HG03175 (cell line): Measurements from ENCODE around the gene C1orf167.

Experiments
- ATAC-seq: cut with Tn5 transposase; IDR thresholded peaks from one replicate; pipeline ENCODE4 v1.9.1; 2021; ENCODE audit warnings: mild to moderate bottlenecking, moderate library complexity; ENCODE audit not compliant: unreplicated experiment

The C1orf167 gene

DNA sequence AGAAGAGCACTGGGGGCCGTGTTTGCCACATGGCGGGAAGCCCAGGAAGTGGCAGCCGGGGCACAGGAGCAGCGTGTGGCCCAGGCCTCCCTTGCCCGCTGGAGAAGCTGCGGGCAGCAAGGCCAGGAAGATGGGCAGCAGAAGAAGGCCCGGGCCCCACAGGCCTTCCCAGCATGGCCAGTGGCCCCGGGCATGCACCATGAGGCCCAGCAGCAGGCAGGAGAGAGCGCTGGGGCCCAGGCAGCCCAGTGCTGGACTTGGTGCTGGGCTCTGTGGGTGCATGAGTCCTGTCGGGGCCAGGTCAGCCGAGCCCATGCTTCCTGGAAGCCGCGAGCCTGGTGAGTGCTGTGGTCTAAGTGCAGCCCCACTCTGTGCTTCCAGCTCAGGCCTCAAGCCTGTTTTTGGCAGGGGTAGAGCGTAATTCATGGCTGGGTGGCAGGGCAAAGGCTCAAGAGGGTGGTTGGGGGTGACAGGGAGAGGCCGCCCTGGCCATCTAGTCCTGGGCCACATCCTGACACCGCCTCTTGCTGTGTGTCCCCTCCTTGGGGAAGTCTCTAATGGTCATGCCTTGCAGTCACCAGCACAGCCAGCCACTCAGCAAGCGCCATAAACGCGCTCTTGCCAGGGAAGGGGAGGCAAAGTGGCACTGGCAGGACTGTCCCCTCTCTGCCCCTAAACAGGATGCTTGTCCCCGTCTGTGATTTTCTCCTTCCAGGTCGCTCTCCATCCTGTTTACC, 22.4 kb downstream of the C1orf167 start:
- ATAC-seq, result no peak

DNA sequence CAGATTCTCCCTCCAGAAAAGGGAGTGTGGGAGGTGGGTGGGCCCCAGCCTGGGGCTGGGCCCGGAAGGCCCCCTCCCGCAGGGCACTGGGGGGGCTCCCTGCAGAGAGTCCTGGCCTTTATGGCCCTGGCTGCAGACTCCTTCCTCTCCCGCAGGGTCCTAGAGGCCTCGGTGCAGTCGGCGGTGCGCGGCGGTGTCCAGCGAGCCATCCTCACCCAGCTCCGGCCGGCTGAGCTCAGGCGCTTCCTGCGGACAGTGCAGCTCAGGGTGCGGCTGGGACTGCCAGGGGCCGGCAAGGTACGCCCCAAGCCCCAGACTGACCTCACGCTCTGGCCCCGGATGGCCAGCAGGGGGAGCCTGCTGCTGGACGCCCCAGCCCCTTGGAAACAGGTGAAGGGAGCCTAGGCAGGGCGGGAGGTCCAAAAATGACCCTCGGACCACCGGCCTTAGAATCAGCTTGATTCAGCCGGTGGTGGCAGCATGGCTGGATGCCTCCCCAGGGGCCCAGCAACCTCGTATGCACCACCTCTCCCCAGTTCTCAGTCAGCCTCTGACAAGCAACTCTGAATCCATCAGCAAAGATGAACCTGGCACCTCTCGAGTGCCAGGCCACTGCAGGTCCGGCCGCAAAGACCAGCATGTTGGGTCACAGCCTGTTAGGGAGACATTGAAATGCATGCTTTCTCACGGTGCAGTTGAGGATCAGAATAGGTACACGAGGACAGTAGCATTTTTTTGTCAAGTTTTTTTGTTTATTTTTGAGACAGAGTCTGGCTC, 23.2 kb downstream of the C1orf167 start:
- ATAC-seq, result no peak

DNA sequence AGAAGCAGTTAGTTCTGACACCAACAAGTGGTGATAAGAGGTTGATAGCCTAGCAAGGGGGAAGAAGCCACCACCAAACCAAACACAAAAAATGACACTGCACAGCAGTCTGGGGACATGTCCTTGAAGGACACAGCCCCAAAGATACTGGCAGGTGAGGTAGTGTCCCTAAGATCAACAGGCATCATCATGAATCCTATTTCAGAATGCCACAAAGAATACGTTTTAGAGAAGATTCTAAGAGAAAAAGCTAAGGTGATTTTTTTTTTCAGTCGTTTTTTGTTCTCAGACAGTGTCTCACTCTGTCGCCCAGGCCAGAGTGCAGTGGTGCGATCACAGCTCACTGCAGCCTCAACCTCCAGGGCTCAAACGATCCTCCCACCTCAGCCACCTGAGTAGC, 24.2 kb downstream of the C1orf167 start:
- ATAC-seq, result no peak

GRCh38 chr1:11787251-11787803, 25.3 kb downstream of the C1orf167 start:
- no peak for ATAC-seq

DNA sequence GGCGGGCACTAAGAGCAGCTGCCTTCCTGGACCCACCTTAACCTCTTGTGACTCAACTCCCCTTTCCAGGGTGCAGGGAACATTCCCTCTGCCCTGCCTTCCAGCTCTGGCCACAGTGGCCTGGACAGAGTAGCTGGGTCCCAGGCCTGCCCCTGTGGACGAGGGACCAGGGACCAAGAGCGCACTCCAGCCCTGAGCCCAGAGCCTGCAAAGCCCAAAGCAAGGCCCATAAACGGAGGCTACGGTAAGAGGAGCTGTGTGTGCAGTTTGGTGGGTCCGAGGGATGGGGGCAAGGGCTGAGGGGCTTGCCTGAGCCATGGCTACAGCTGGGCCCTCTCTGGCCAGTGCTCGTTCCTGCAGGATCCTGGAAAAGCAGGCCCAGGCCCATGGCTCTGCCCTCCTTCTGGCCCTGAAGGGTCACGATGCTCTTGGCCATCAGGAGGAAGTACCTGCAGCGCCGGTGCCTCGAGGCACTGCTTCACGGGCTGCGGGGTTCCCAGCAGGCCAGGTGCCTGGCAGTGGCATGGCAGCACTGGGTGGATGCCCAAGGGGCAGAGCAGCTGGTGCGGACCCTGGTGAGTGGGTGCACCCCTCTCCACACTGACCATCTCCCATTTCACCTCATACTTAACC, 25.9 kb downstream of the C1orf167 start:
- no peak for ATAC-seq

DNA sequence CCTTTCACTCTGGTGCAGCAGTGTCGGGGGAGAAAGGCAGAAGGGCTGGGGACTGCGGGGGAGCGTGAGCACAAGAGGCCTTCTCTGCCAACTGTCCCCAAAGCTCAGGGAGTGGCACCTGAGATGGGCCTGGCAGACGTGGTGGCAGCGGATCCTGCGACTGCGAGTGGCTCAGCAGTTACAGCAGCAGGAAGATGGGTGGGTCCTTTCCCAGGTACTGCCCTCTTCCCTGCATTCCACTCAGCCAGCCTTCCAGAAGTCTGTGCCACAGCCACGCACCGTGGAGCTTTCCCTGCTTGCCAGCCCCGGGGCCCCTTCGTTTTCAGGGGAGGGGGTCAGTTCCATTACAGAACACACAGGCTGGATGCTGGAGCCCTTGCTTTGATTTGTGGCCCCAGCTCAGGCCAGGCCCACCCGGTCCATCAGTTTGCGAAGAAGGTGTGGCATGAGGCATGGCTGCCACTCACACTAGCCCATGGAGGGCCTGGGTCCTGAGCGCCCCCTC, 26.6 kb downstream of the C1orf167 start:
- no peak for ATAC-seq

GRCh38 chr1:11789126-11790067, 27.4 kb downstream of the C1orf167 start:
- ATAC-seq, result no peak

- no peak for ATAC-seq
Measured at GRCh38 chr1:11790101-11790879, 28.3 kb downstream of the C1orf167 start.

- no peak for ATAC-seq
Measured at GRCh38 chr1:11790880-11791715, 29.1 kb downstream of the C1orf167 start.

GRCh38 chr1:11792106-11792505, 30.1 kb downstream of the C1orf167 start:
- no peak for ATAC-seq

- ATAC-seq, result no peak
Measured at GRCh38 chr1:11793819-11794218, 31.8 kb downstream of the C1orf167 start.

DNA sequence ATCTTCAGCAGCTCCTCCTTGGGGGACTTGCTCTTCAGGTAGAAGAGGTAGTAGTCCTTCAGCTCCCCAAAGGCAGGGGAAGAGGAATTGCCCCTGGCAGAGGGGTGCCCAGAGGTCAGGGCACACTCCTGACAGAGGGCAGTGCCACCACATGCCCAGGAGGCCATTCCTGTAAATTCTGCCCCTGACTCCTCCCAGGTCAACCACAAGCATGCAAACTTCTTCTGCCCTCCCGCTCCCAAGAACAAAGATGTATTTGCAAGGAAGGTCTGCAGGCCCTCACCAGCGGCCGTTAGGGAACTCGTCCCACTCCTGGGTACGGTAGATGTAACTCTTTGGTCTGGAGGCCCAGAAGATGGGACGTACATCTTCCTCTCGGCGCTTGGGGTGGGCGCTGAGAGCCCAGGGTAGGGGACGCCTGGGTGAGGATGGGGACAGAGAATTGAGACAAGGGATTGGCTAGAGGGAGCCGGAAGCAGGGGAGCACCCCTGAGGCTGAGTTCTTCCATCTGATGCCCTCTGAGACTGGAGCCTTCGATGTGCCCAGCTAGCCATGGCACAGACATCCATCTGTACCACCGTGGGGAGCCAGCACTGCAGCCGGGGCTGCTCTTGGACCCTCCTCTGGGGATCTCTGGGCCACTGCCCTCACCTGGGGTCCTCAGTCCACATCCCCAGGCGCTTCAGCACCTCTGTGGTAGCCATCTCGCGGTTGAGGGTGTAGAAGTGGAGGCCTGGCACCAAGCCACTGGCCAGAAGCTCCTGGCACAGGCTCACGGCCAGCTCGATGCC, 32.6 kb downstream of the C1orf167 start:
- no peak for ATAC-seq

- ATAC-seq, result no peak
Measured at GRCh38 chr1:11795238-11795890, 33.4 kb downstream of the C1orf167 start.

- ATAC-seq, result no peak
Measured at GRCh38 chr1:11796036-11796828, 34.2 kb downstream of the C1orf167 start.

GRCh38 chr1:11797525-11798216, 35.7 kb downstream of the C1orf167 start:
- ATAC-seq, result no peak

DNA sequence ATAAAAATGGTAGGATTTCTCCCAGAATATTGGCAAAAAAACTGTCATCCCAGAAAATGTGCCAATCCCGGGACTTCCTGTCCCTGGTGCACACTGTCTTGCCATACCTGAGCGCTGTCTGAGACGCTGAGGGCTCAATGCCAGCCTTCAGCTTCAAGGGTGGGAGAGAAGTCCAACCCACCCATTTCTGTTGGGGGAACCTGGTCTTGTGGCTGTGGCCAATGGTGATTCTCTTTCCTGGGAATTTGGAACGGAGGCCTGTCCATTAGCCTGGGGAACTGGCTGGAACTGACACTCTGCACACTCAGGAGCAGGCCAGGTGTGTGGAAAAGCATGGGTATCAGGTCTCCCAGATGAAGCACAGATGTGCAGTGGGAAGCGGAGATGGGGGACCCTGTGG, 37.1 kb downstream of the C1orf167 start:
- no peak for ATAC-seq
